Ovary (tissue), 3 donors: ENCODE measurements around the gene CCDC27.

ENCODE experiments used
- CTCF ChIP-seq, 3 donors: fragments of 450-650 bp in 2 of 3; fragments of 200-600 bp in 1 of 3; IDR thresholded peaks; one replicate each; pipeline versions ENCODE4 v1.5.1 to v1.8.0; 2016 to 2022; ENCODE audit warnings: antibody characterized with exemption in 3 of 3, mild to moderate bottlenecking in 1 of 3
- EP300 ChIP-seq: sonication (generic); formaldehyde crosslinking; IDR thresholded peaks from one replicate; pipeline ENCODE4 v1.6.1; 2017; ENCODE audit warnings: antibody characterized with exemption
- POLR2A ChIP-seq: fragments of 450-650 bp; IDR thresholded peaks from one replicate; pipeline ENCODE4 v1.6.1; 2017; ENCODE audit warnings: antibody characterized with exemption, mild to moderate bottlenecking, moderate library complexity
- donor health status: DM: no; HTN: no; CAD: no.

- TF ChIP-seq CTCF (IDR thresholded peaks at IDR 0.05) (no peak), POLR2A (no peak), EP300 (no peak)
These were observed 18.2 kb upstream of the CCDC27 start for GRCh38 chr1:3733883-3734589.
